Measurements from ENCODE around the gene NDUFB10.

DNA sequence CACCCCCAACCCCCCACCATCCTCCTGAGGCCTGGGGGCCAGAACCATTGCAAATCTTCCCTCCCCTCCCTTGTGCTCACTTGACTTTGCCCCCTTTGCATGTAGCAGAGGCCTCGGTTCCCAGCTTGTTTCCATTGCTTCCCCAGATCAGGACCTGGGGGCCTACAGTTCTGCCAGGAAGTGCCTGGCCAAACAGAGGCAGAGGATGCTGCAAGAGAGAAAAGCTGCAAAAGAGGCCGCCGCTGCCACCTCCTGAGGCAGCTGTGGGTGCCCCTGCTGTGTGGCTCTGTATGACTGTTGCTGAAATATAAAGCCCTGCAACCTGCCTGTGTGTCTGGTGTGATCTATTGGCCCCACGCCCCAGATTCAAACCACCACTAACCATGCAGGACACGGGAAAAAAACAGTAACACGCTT, 2.3 kb downstream of the NDUFB10 start:
- no peak for TF ChIP-seq POLR2A (IDR thresholded peaks at IDR 0.05)
- TF ChIP-seq, protein P1, sequence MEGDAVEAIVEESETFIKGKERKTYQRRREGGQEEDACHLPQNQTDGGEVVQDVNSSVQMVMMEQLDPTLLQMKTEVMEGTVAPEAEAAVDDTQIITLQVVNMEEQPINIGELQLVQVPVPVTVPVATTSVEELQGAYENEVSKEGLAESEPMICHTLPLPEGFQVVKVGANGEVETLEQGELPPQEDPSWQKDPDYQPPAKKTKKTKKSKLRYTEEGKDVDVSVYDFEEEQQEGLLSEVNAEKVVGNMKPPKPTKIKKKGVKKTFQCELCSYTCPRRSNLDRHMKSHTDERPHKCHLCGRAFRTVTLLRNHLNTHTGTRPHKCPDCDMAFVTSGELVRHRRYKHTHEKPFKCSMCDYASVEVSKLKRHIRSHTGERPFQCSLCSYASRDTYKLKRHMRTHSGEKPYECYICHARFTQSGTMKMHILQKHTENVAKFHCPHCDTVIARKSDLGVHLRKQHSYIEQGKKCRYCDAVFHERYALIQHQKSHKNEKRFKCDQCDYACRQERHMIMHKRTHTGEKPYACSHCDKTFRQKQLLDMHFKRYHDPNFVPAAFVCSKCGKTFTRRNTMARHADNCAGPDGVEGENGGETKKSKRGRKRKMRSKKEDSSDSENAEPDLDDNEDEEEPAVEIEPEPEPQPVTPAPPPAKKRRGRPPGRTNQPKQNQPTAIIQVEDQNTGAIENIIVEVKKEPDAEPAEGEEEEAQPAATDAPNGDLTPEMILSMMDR (IDR thresholded peaks at IDR 0.05) = no peak

Data from testis (tissue), 2 donors.